HCT116 (cell line): ENCODE measurements around the gene ABCC11. TPM values are rescaled to one million over a fixed set of nuclear protein-coding genes. Genes with fewer than 3 reads are reported as not detected.

Source experiments
- ATAC-seq: fragments of 200-7000 bp; cut with Tn5 transposase; 2 replicates; pipeline ENCODE4 v1.9.1; 2020; ENCODE audit warnings: mild to moderate bottlenecking, moderate library complexity
- BruUV-seq: library from RNA; stranded (reverse); fragments of 400-500 nt; replicated peaks from 2 replicates; lab custom pipeline; 2021; lab: Mats Ljungman, UMichigan
- CTCF ChIA-PET: fragments of 300-600 bp; sonication (Branson Sonifier 250); formaldehyde crosslinking; loops from one replicate; lab custom pipeline; 2021; ENCODE audit warnings: antibody characterized with exemption; lab: Charles Lee
- POLR2A ChIA-PET: fragments of 300-600, 350-600 bp; sonication (Branson Sonifier 250); formaldehyde crosslinking; loops from one replicate; lab custom pipeline; 2021; ENCODE audit warnings: antibody characterized with exemption; lab: Charles Lee
- RAD21 ChIA-PET, 2 experiments: fragments of 300-600 bp; sonication (Branson Sonifier 250); formaldehyde crosslinking; loops; one replicate each; lab custom pipeline; 2023; ENCODE audit warnings: low total read pairs in 2 of 2; ENCODE audit not compliant: uncharacterized antibody in 2 of 2, unreplicated experiment in 2 of 2, low non-redundant PET in 1 of 2; lab: Charles Lee
- DNase-seq: peaks from one replicate; pipeline ENCODE4 v3.0.0-alpha.2; 2010; ENCODE audit warnings: low read depth, low spot score
- H2AFZ ChIP-seq: fragments of 200-600 bp; shearing (Covaris generic), sonication (generic); 2 replicates; pipeline ENCODE4 v1.6.1; 2017; ENCODE audit warnings: low read depth, mixed run types, mixed read lengths, antibody characterized with exemption, low read length; ENCODE audit not compliant: poor library complexity, severe bottlenecking
- H3K27ac ChIP-seq: 2 replicates; pipeline ENCODE4 v1.5.1; 2012; ENCODE audit warnings: low read depth, low read length
- H3K27me3 ChIP-seq: fragments of 200-600 bp; sonication (generic); 2 replicates; pipeline ENCODE4 v1.6.1; 2016; ENCODE audit warnings: mixed run types, low read length, mixed read lengths; ENCODE audit not compliant: insufficient read depth
- H3K36me3 ChIP-seq, 2 experiments: fragments of 200-500 bp in 1 of 2; fragments of 200-600 bp in 1 of 2; sonication (Bioruptor generic) in 1 of 2; sonication (generic) in 1 of 2; 2 replicates each; pipeline versions ENCODE4 v1.5.1 to v1.6.1; 2014 to 2016; ENCODE audit warnings: low read length in 2 of 2, inconsistent platforms in 1 of 2, mixed read lengths in 1 of 2, mixed run types in 1 of 2; ENCODE audit not compliant: insufficient read depth in 2 of 2, control insufficient read depth in 1 of 2
- H3K4me1 ChIP-seq, 2 experiments: fragments of 200-600 bp in 1 of 2; sonication (generic) in 1 of 2; 2 replicates each; pipeline versions ENCODE4 v1.5.1 to v1.6.1; 2012 to 2017; ENCODE audit warnings: low read length in 2 of 2, inconsistent platforms in 1 of 2, mild to moderate bottlenecking in 1 of 2, mixed read lengths in 1 of 2, mixed run types in 1 of 2, moderate library complexity in 1 of 2; ENCODE audit not compliant: insufficient read depth in 2 of 2, control insufficient read depth in 1 of 2
- H3K4me2 ChIP-seq: fragments of 200-600 bp; sonication (generic); 2 replicates; pipeline ENCODE4 v1.6.1; 2017; ENCODE audit warnings: mixed run types, low read length, mixed read lengths
- H3K4me3 ChIP-seq, 2 experiments: fragments of 200-600 bp in 1 of 2; sonication (generic) in 1 of 2; replicated peaks in 1 of 2; 2 replicates each; pipeline ENCODE4 v1.5.1; 2011 to 2016; ENCODE audit warnings: low read length in 2 of 2, control low read depth in 1 of 2, low read depth in 1 of 2, mild to moderate bottlenecking in 1 of 2, mixed read lengths in 1 of 2, mixed run types in 1 of 2
- H3K79me2 ChIP-seq: fragments of 200-600 bp; sonication (generic); 2 replicates; pipeline ENCODE4 v1.6.1; 2017; ENCODE audit warnings: mild to moderate bottlenecking, mixed run types, low read length, moderate library complexity, mixed read lengths; ENCODE audit not compliant: insufficient read depth
- H3K9ac ChIP-seq: fragments of 200-600 bp; sonication (generic); 2 replicates; pipeline ENCODE4 v1.6.1; 2016; ENCODE audit warnings: low read length, mixed read lengths
- H3K9me2 ChIP-seq: fragments of 200-600 bp; sonication (generic), shearing (Covaris generic); 2 replicates; pipeline ENCODE4 v1.6.1; 2017; ENCODE audit warnings: mixed run types, mild to moderate bottlenecking, moderate library complexity; ENCODE audit not compliant: insufficient read depth
- H3K9me3 ChIP-seq, 2 experiments: fragments of 200-500 bp in 1 of 2; fragments of 200-600 bp in 1 of 2; sonication (Bioruptor generic) in 1 of 2; sonication (generic) in 1 of 2; 2 replicates each; pipeline ENCODE4 v1.6.1; 2014 to 2017; ENCODE audit warnings: low read length in 2 of 2, mixed read lengths in 2 of 2, inconsistent platforms in 1 of 2, low read depth in 1 of 2, mild to moderate bottlenecking in 1 of 2, mixed run types in 1 of 2, moderate library complexity in 1 of 2; ENCODE audit not compliant: control insufficient read depth in 1 of 2, insufficient read depth in 1 of 2
- H4K20me1 ChIP-seq: fragments of 200-600 bp; sonication (generic), shearing (Covaris generic); 2 replicates; pipeline ENCODE4 v1.6.1; 2017; ENCODE audit warnings: mixed run types, mild to moderate bottlenecking, moderate library complexity; ENCODE audit not compliant: insufficient read depth
- CBX3 ChIP-seq: IDR thresholded peaks from 2 replicates; pipeline ENCODE4 v1.6.1; 2012; ENCODE audit warnings: low read depth
- CEBPB ChIP-seq: IDR thresholded peaks from 2 replicates; pipeline ENCODE4 v1.6.1; 2012; ENCODE audit warnings: low read depth
- ELF1 ChIP-seq: IDR thresholded peaks from 2 replicates; pipeline ENCODE4 v1.6.1; 2012; ENCODE audit warnings: low read depth, borderline replicate concordance
- FOSL1 ChIP-seq: IDR thresholded peaks from 2 replicates; pipeline ENCODE4 v1.6.1; 2012; ENCODE audit warnings: low read depth
- POLR2A ChIP-seq: IDR thresholded peaks from 2 replicates; pipeline ENCODE4 v1.7.0; 2011; ENCODE audit warnings: borderline replicate concordance; ENCODE audit not compliant: insufficient read depth, insufficient read length; ENCODE audit errors: extremely low read depth
- POLR2AphosphoS5 ChIP-seq: IDR thresholded peaks from 2 replicates; pipeline ENCODE4 v1.6.1; 2011; ENCODE audit warnings: mild to moderate bottlenecking, low read depth, low read length, moderate library complexity
- RAD21 ChIP-seq: IDR thresholded peaks from 2 replicates; pipeline ENCODE4 v1.6.1; 2012; ENCODE audit warnings: low read depth, mild to moderate bottlenecking
- YY1 ChIP-seq: IDR thresholded peaks from 2 replicates; pipeline ENCODE4 v1.6.1; 2011; ENCODE audit warnings: low read length, low read depth, moderate library complexity, mild to moderate bottlenecking; ENCODE audit not compliant: insufficient replicate concordance; ENCODE audit errors: extremely low read depth
- ZNF274 ChIP-seq: fragments of 200-500 bp; sonication (Bioruptor generic); IDR thresholded peaks from 2 replicates; pipeline ENCODE4 v1.6.1; 2014; ENCODE audit warnings: mild to moderate bottlenecking, low read depth, low read length, inconsistent platforms
- intact Hi-C: fragments of 100-400 bp; cut with micrococcal nuclease; formaldehyde crosslinking; loops from 2 replicates; pipeline ENCODE4 v1.10.0; 2022
- total RNA-seq: library from RNA; stranded (reverse); gene quantifications from one replicate; pipeline ENCODE4 v1.2.1, GENCODE V29; 2021; ENCODE audit not compliant: unreplicated experiment
- TF ChIP-seq, protein P1 (sequence below): IDR thresholded peaks from 2 replicates; pipeline ENCODE4 v1.6.1; 2011; ENCODE audit warnings: mild to moderate bottlenecking, low read length, moderate library complexity; ENCODE audit not compliant: insufficient replicate concordance; ENCODE audit errors: extremely low read depth
- TF ChIP-seq, protein P2 (sequence below): IDR thresholded peaks from 2 replicates; pipeline ENCODE4 v1.6.1; 2012

The ABCC11 gene
- total RNA-seq, 1 experiment from 2014 or later: 0.54 TPM

DNA sequence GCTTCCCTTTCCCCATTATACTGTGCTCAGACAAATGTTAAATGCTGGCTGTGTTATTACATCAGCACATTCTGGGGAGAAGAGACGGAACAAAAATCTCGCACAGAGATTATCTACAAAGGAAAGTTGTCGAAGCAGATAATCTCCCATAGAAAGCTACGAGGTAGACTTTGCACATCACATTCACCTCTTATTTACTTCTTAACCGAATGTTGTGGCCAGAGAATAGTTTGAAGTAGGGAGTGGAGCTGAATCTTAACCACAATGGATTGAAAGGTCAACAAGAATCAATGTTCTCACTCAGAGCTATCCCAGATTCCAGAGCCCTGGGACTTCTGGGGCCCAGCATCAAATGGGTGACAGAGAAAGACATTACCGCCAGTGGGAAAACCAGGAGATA is 31.6 kb downstream of the ABCC11 start:
- H3K4me3 ChIP-seq: no peak overlapping the region
- TF ChIP-seq CBX3: no peak
- no peak for TF ChIP-seq POLR2A
- no peak for TF ChIP-seq RAD21
- no peak for TF ChIP-seq CEBPB
- no peak for TF ChIP-seq POLR2AphosphoS5
- TF ChIP-seq ELF1: no peak
- TF ChIP-seq, protein P1, sequence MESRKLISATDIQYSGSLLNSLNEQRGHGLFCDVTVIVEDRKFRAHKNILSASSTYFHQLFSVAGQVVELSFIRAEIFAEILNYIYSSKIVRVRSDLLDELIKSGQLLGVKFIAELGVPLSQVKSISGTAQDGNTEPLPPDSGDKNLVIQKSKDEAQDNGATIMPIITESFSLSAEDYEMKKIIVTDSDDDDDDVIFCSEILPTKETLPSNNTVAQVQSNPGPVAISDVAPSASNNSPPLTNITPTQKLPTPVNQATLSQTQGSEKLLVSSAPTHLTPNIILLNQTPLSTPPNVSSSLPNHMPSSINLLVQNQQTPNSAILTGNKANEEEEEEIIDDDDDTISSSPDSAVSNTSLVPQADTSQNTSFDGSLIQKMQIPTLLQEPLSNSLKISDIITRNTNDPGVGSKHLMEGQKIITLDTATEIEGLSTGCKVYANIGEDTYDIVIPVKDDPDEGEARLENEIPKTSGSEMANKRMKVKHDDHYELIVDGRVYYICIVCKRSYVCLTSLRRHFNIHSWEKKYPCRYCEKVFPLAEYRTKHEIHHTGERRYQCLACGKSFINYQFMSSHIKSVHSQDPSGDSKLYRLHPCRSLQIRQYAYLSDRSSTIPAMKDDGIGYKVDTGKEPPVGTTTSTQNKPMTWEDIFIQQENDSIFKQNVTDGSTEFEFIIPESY: no peak
- no peak for TF ChIP-seq FOSL1
- TF ChIP-seq ZNF274: no peak
- no peak for TF ChIP-seq YY1
- TF ChIP-seq, protein P2, sequence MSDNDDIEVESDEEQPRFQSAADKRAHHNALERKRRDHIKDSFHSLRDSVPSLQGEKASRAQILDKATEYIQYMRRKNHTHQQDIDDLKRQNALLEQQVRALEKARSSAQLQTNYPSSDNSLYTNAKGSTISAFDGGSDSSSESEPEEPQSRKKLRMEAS: no peak
- no peaks in the 10 kb centered on the region for H4K20me1 ChIP-seq
- intact Hi-C loops: no loop called here
- RAD21 ChIA-PET: no interaction called here
- H2AFZ ChIP-seq: no peak overlapping the region
- POLR2A ChIA-PET: no interaction called here
- no peak for DNase-seq
- no peaks in the 10 kb centered on the region for H3K27me3 ChIP-seq
- H3K4me2 ChIP-seq: no peak overlapping the region
- ATAC-seq: no peak
- CTCF ChIA-PET: no interaction called here
- H3K36me3 ChIP-seq: no peaks in the 10 kb centered on the region
- H3K79me2 ChIP-seq: no peaks in the 10 kb centered on the region
- no peaks in the 10 kb centered on the region for H3K9me3 ChIP-seq
- no peaks in the 10 kb centered on the region for H3K4me1 ChIP-seq
- H3K27ac ChIP-seq: no peak overlapping the region
- BruUV-seq: no TSS peak
- no peak overlapping the region for H3K9ac ChIP-seq
- no peaks in the 10 kb centered on the region for H3K9me2 ChIP-seq
